GM12878 (cell line): ENCODE data around the gene C10orf105.

Source experiments
- CBFB ChIP-seq: IDR thresholded peaks from 2 replicates; pipeline ENCODE4 v1.6.1; 2016; ENCODE audit warnings: antibody characterized with exemption, low read depth
- CBX5 ChIP-seq: sonication (generic); IDR thresholded peaks from 2 replicates; pipeline ENCODE4 v1.6.1; 2016; ENCODE audit warnings: low read depth, moderate library complexity, mild to moderate bottlenecking, inconsistent platforms
- CHD1 ChIP-seq: IDR thresholded peaks from 2 replicates; pipeline ENCODE4 v1.6.1; 2012; ENCODE audit warnings: low read depth, low read length, improper control_type of control experiment
- CTCF ChIP-seq, 3 experiments: IDR thresholded peaks in 2 of 3; conservative IDR thresholded peaks in 1 of 3; 2 replicates each; pipeline ENCODE4 v1.5.1; 2011; ENCODE audit warnings: low read depth in 3 of 3, low read length in 3 of 3, mild to moderate bottlenecking in 3 of 3, control low read depth in 2 of 3, moderate library complexity in 2 of 3, inconsistent platforms in 1 of 3, mixed read lengths in 1 of 3; ENCODE audit not compliant: control insufficient read depth in 2 of 3, insufficient read depth in 1 of 3; ENCODE audit errors: extremely low read depth in 1 of 3
- NR2F1 ChIP-seq: fragments of 450-650 bp; conservative IDR thresholded peaks from 2 replicates; pipeline ENCODE4 v1.6.1; 2017; ENCODE audit warnings: mild to moderate bottlenecking
- POLR2A ChIP-seq: IDR thresholded peaks from 2 replicates; pipeline ENCODE4 v1.6.1; 2011; ENCODE audit warnings: low read depth, mild to moderate bottlenecking, low read length
- SIN3A ChIP-seq: IDR thresholded peaks from 2 replicates; pipeline ENCODE4 v1.6.1; 2012; ENCODE audit warnings: low read depth, low read length, improper control_type of control experiment
- USF1 ChIP-seq: IDR thresholded peaks from 2 replicates; pipeline ENCODE4 v1.6.1; 2011; ENCODE audit warnings: borderline replicate concordance, low read depth, mild to moderate bottlenecking, moderate library complexity, mixed read lengths, low read length; ENCODE audit not compliant: insufficient read depth; ENCODE audit errors: extremely low read length
- TF ChIP-seq, protein P1 (sequence below): fragments of 450-650 bp; IDR thresholded peaks from 2 replicates; pipeline ENCODE4 v1.6.1; 2017; ENCODE audit warnings: mild to moderate bottlenecking

- TF ChIP-seq NR2F1 (no peak), CTCF (IDR thresholded peaks at IDR 0.05 in 2 of 3, conservative IDR thresholded peaks at IDR 0.05 in 1 of 3; ENCODE audit: control insufficient read depth in 2 of 3, extremely low read depth in 1 of 3, insufficient read depth in 1 of 3, low read depth in 3 of 3, low read length in 3 of 3) (no peak), POLR2A (no peak), CBX5 (no peak), CBFB (no peak), USF1 (no peak), SIN3A (no peak), CHD1 (no peak)
- TF ChIP-seq, protein P1, sequence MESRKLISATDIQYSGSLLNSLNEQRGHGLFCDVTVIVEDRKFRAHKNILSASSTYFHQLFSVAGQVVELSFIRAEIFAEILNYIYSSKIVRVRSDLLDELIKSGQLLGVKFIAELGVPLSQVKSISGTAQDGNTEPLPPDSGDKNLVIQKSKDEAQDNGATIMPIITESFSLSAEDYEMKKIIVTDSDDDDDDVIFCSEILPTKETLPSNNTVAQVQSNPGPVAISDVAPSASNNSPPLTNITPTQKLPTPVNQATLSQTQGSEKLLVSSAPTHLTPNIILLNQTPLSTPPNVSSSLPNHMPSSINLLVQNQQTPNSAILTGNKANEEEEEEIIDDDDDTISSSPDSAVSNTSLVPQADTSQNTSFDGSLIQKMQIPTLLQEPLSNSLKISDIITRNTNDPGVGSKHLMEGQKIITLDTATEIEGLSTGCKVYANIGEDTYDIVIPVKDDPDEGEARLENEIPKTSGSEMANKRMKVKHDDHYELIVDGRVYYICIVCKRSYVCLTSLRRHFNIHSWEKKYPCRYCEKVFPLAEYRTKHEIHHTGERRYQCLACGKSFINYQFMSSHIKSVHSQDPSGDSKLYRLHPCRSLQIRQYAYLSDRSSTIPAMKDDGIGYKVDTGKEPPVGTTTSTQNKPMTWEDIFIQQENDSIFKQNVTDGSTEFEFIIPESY = no peak
These were observed 45.8 kb upstream of the C10orf105 start for GRCh38 chr10:71765176-71765904.
